ENCODE results near the gene OR2M4.
"Not testable (repeated sequence)": the region's sequence is repeated elsewhere in the genome, so short reads cannot be mapped to it uniquely, and the experiment has no call there.

OR2M4 gene

GRCh38 chr1:248231117-248231516 is at the start of gene OR2M4:
OR2M4 (plus strand) TSS chr1:248231417; CDS start chr1:248238929, 7,512 bp downstream.
- DNase-seq (ENCODE audit: low spot score) = no peak

GRCh38 chr1:248183996-248184395 is 47.2 kb upstream of the OR2M4 start:
- no peak for DNase-seq (ENCODE audit: low spot score)

GRCh38 chr1:248187363-248187762 is 43.9 kb upstream of the OR2M4 start:
- DNase-seq (ENCODE audit: low spot score) = no peak

- DNase-seq (ENCODE audit: low spot score) = no peak
These were observed 42.2 kb upstream of the OR2M4 start for GRCh38 chr1:248189026-248189425.

- no peak for DNase-seq (ENCODE audit: low spot score)
These were observed 37.1 kb upstream of the OR2M4 start for GRCh38 chr1:248194117-248194516.

- no peak for DNase-seq (ENCODE audit: low spot score)
These were observed 34.3 kb upstream of the OR2M4 start, which contains the start of gene OR2M3 for GRCh38 chr1:248196965-248197364. OR2M3 (plus strand) TSS chr1:248197265; CDS start chr1:248203068, 5,803 bp downstream.

- DNase-seq (ENCODE audit: low spot score) = no peak
These were observed 15.3 kb upstream of the OR2M4 start for GRCh38 chr1:248215880-248216279.

GRCh38 chr1:248225537-248225936 is 5.7 kb upstream of the OR2M4 start:
- no peak for DNase-seq (ENCODE audit: low spot score)

GRCh38 chr1:248229360-248229908 is 1.8 kb upstream of the OR2M4 start:
- no peak for DNase-seq (ENCODE audit: low spot score)

- DNase-seq (ENCODE audit: low spot score) = no peak
These were observed 8.3 kb downstream of the OR2M4 start for GRCh38 chr1:248239478-248239877.

GRCh38 chr1:248243204-248243603 is 12.0 kb downstream of the OR2M4 start:
- DNase-seq (ENCODE audit: low spot score) = peak; percentile 64

GRCh38 chr1:248259309-248259708 is 28.1 kb downstream of the OR2M4 start:
- not testable (repeated sequence) for DNase-seq (ENCODE audit: low spot score)

GRCh38 chr1:248268178-248268577 is 37.0 kb downstream of the OR2M4 start:
- no peak for DNase-seq (ENCODE audit: low spot score)

- not testable (repeated sequence) for DNase-seq (ENCODE audit: low spot score)
These were observed 42.0 kb downstream of the OR2M4 start for GRCh38 chr1:248273225-248273624.

GRCh38 chr1:248277876-248278275 is 46.7 kb downstream of the OR2M4 start, which contains the start of gene OR2T33:
OR2T33 (minus strand) TSS chr1:248277976; CDS start chr1:248273814, 4,162 bp downstream.
- DNase-seq (ENCODE audit: low spot score) = no peak

- no peak for DNase-seq (ENCODE audit: low spot score)
These were observed 57.2 kb downstream of the OR2M4 start for GRCh38 chr1:248288391-248288790.
